Measurements from ENCODE around the gene MPPED1.

The MPPED1 gene

GRCh38 chr22:43505423-43505822 is 93.6 kb downstream of the MPPED1 start:
- Histone ChIP-seq H3K4me3 (no peak overlapping the region), H3K27me3 (no peaks in the 10 kb centered on the region), H3K36me3 (no peaks in the 10 kb centered on the region), H3K27ac (no peak overlapping the region), H3K9me3 (no peaks in the 10 kb centered on the region), H3K4me1 (no peaks in the 10 kb centered on the region)
- intact Hi-C loops (cut with DNase I; ENCODE audit: low total_unique reads) = no loop called here
- DNase-seq = no peak
- TF ChIP-seq CTCF (IDR thresholded peaks at IDR 0.05) = no peak

GRCh38 chr22:43505896-43506295 is 94.1 kb downstream of the MPPED1 start:
- intact Hi-C loops (cut with DNase I; ENCODE audit: low total_unique reads) = no loop called here
- no peaks in the 10 kb centered on the region for H3K27me3 ChIP-seq

DNA sequence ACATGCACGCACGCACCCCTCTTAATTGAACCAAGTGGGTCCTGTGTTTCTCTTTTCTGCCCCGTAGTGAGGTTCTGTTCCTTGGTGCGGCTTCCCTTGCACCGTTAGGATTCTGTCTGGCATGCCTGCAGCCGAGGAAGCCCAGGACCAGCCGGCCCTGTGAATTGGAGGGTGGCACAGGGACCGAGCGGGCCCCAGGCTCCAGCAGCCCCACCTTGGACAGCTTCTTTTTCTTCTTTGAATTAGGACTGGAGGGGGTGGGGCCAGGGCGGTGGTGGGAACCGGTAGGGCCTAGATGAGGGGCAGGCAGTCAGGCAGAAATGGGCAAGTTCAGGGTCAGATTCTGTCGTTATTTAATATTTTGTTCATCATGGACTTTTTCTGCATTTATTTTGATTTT is 94.7 kb downstream of the MPPED1 start:
- H3K27ac ChIP-seq = no peak overlapping the region
- intact Hi-C loops (cut with DNase I; ENCODE audit: low total_unique reads) = no loop called here

More at GRCh38 chr22:43505896-43506295, 94.1 kb downstream of the MPPED1 start:
- Histone ChIP-seq H3K36me3 (no peaks in the 10 kb centered on the region), H3K4me1 (no peaks in the 10 kb centered on the region), H3K4me3 (no peak overlapping the region), H3K9me3 (no peaks in the 10 kb centered on the region), H3K27ac (no peak overlapping the region)
- DNase-seq = no peak
- no peak for TF ChIP-seq CTCF (IDR thresholded peaks at IDR 0.05)

DNA sequence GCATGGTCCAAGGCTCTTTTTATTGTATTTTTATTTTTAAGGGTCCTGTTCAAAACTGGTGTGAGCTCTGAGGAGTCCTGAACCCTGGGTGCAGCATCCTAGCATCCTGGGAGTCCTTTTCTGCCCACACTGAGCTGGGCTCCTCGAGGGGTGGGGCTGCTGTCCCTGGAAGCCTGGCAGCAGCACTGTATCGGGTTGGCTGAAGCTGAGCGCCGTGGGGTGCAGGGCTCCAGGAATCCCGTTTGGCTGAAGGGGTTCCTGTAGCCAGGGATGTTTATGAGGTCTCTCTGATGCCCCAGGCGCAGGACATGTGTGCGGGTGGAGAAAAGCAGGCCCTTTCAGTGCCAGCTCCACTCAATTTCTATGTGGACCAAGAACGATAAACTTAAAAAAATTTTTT is 95.4 kb downstream of the MPPED1 start:
- intact Hi-C loops (cut with DNase I; ENCODE audit: low total_unique reads) = no loop called here
- H3K9me3 ChIP-seq = no peaks in the 10 kb centered on the region
- no peak for DNase-seq
- no peak overlapping the region for H3K27ac ChIP-seq
- no peaks in the 10 kb centered on the region for H3K36me3 ChIP-seq
- no peaks in the 10 kb centered on the region for H3K4me1 ChIP-seq
- TF ChIP-seq CTCF (IDR thresholded peaks at IDR 0.05) = no peak
- no peak overlapping the region for H3K4me3 ChIP-seq
- peaks cover 0 to 4% of the 10 kb centered on the region in 2 donors for H3K27me3 ChIP-seq

More for the DNA sequence above, 94.7 kb downstream of the MPPED1 start:
- H3K4me3 ChIP-seq = no peak overlapping the region
- H3K9me3 ChIP-seq = no peaks in the 10 kb centered on the region
- no peaks in the 10 kb centered on the region for H3K36me3 ChIP-seq
- no peaks in the 10 kb centered on the region for H3K4me1 ChIP-seq
- peaks cover 0 to 2% of the 10 kb centered on the region in 2 donors for H3K27me3 ChIP-seq
- no peak for TF ChIP-seq CTCF (IDR thresholded peaks at IDR 0.05)
- no peak for DNase-seq

GRCh38 chr22:43508489-43508888 is 96.7 kb downstream of the MPPED1 start:
- TF ChIP-seq CTCF (IDR thresholded peaks at IDR 0.05) = no peak
- intact Hi-C loops (cut with DNase I; ENCODE audit: low total_unique reads) = no loop called here
- DNase-seq = no peak
- Histone ChIP-seq H3K27me3 (peaks cover 0 to 4% of the 10 kb centered on the region in 2 donors), H3K9me3 (no peaks in the 10 kb centered on the region), H3K4me1 (no peaks in the 10 kb centered on the region), H3K36me3 (no peaks in the 10 kb centered on the region), H3K27ac (no peak overlapping the region), H3K4me3 (no peak overlapping the region)

DNA sequence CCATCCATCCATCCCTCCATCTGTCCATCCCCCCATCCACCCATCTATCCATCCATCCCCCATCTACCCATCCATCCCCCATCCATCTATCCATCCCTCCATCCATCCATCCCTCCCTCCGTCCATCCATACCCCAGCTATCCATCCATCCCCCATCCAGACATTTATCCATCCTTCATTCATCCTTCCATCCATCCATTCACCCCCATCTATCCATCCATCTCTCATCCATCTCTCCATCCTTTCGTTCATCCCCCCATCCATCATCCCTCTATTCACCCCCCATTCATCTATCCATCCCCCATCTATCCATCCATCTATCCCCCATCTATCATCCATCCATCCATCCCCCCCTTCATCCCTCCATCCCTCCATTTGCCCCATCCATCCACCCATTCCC is 97.5 kb downstream of the MPPED1 start:
- H3K9me3 ChIP-seq = no peaks in the 10 kb centered on the region
- no peaks in the 10 kb centered on the region for H3K4me1 ChIP-seq
- no peak overlapping the region for H3K27ac ChIP-seq
- DNase-seq = no peak
- TF ChIP-seq CTCF (IDR thresholded peaks at IDR 0.05) = no peak
- intact Hi-C loops (cut with DNase I; ENCODE audit: low total_unique reads) = no loop called here
- no peak overlapping the region for H3K4me3 ChIP-seq
- H3K27me3 ChIP-seq = peaks cover 0 to 4% of the 10 kb centered on the region in 2 donors
- no peaks in the 10 kb centered on the region for H3K36me3 ChIP-seq
